MM.1S (cell line): Measurements from ENCODE around the gene NPC1L1.
A peak's percentile ranks its signal among the peaks of the same experiment; 100 is the strongest.

Experiments
- DNase-seq: peaks from one replicate; pipeline ENCODE4 v3.0.0-alpha.2; 2015
- H2AFZ ChIP-seq: fragments of 300-600 bp; sonication (generic); 2 replicates; pipeline ENCODE4 v1.6.0; 2016; ENCODE audit warnings: antibody characterized with exemption, low read length
- H3F3A ChIP-seq: fragments of 300-600 bp; sonication (generic); 2 replicates; pipeline ENCODE4 v1.6.1; 2016; ENCODE audit warnings: mild to moderate bottlenecking, antibody characterized with exemption, low read length, moderate library complexity, mixed read lengths; ENCODE audit not compliant: insufficient read depth
- H3K27ac ChIP-seq: fragments of 300-600 bp; sonication (generic); 2 replicates; pipeline ENCODE4 v1.5.1; 2016; ENCODE audit warnings: mild to moderate bottlenecking, low read length
- H3K27me3 ChIP-seq: fragments of 300-600 bp; sonication (generic); replicated peaks from 2 replicates; pipeline ENCODE4 v1.6.0; 2016; ENCODE audit warnings: low read length; ENCODE audit not compliant: insufficient read depth
- H3K36me3 ChIP-seq: fragments of 300-600 bp; sonication (generic); replicated peaks from 2 replicates; pipeline ENCODE4 v1.6.1; 2016; ENCODE audit warnings: mild to moderate bottlenecking, low read length, mixed read lengths; ENCODE audit not compliant: insufficient read depth
- H3K4me1 ChIP-seq: fragments of 300-600 bp; sonication (generic); 2 replicates; pipeline ENCODE4 v1.6.1; 2016; ENCODE audit warnings: low read length, mixed read lengths
- H3K4me2 ChIP-seq: fragments of 300-600 bp; sonication (generic); 2 replicates; pipeline ENCODE4 v1.6.0; 2016; ENCODE audit warnings: low read depth, low read length
- H3K4me3 ChIP-seq: fragments of 300-600 bp; sonication (generic); 2 replicates; pipeline ENCODE4 v1.5.1; 2016; ENCODE audit warnings: low read length, mixed read lengths
- H3K79me2 ChIP-seq: fragments of 300-600 bp; sonication (generic); 2 replicates; pipeline ENCODE4 v1.6.1; 2016; ENCODE audit warnings: mixed run types, low read length, mixed read lengths
- H3K9ac ChIP-seq: fragments of 300-600 bp; sonication (generic); 2 replicates; pipeline ENCODE4 v1.6.1; 2016; ENCODE audit warnings: low read length, mixed read lengths
- H3K9me2 ChIP-seq: fragments of 300-600 bp; sonication (generic); replicated peaks from 2 replicates; pipeline ENCODE4 v1.6.1; 2016; ENCODE audit warnings: mild to moderate bottlenecking, low read length, mixed read lengths; ENCODE audit not compliant: insufficient read depth
- H3K9me3 ChIP-seq: fragments of 300-600 bp; sonication (generic); replicated peaks from 2 replicates; pipeline ENCODE4 v1.6.1; 2016; ENCODE audit warnings: mild to moderate bottlenecking, low read length, mixed read lengths; ENCODE audit not compliant: insufficient read depth
- H4K20me1 ChIP-seq: fragments of 300-600 bp; sonication (generic); 2 replicates; pipeline ENCODE4 v1.6.1; 2016; ENCODE audit warnings: mild to moderate bottlenecking, low read length, moderate library complexity, mixed read lengths; ENCODE audit not compliant: insufficient read depth
- EZH2 ChIP-seq: fragments of 300-600 bp; sonication (generic); optimal IDR thresholded peaks from 2 replicates; pipeline ENCODE3; 2017; ENCODE audit warnings: low read depth, mild to moderate bottlenecking, antibody characterized with exemption, low read length, mixed read lengths
- EZH2phosphoT487 ChIP-seq: fragments of 300-600 bp; sonication (generic); IDR thresholded peaks from 2 replicates; pipeline ENCODE4 v1.6.1; 2018; ENCODE audit warnings: antibody characterized with exemption, low read length
- TF ChIP-seq, protein P1 (sequence below): fragments of 300-600 bp; sonication (generic); IDR thresholded peaks from 2 replicates; pipeline ENCODE4 v1.5.1; 2016; ENCODE audit warnings: antibody characterized with exemption, low read length, mixed read lengths

NPC1L1 gene

GRCh38 chr7:44583146-44583865 lies 42.2 kb upstream of the NPC1L1 start:
- H3F3A ChIP-seq, result peaks cover 14% of the 10 kb centered on the region
- peaks cover 5% of the 10 kb centered on the region; the same call in 1 of the 2 replicates for H3K4me1 ChIP-seq
- H3K27ac ChIP-seq, result peak overlapping the region; percentile 87; the same call in 1 of the 2 replicates
- peak overlapping the region; percentile 87; the same call in 1 of the 2 replicates for H3K9ac ChIP-seq
- no peaks in the 10 kb centered on the region for H3K9me2 ChIP-seq
- H3K4me3 ChIP-seq, result peak overlapping the region; percentile 71
- H4K20me1 ChIP-seq, result no peaks in the 10 kb centered on the region
- no peak for TF ChIP-seq EZH2phosphoT487
- no peak for TF ChIP-seq EZH2
- TF ChIP-seq, protein P1, sequence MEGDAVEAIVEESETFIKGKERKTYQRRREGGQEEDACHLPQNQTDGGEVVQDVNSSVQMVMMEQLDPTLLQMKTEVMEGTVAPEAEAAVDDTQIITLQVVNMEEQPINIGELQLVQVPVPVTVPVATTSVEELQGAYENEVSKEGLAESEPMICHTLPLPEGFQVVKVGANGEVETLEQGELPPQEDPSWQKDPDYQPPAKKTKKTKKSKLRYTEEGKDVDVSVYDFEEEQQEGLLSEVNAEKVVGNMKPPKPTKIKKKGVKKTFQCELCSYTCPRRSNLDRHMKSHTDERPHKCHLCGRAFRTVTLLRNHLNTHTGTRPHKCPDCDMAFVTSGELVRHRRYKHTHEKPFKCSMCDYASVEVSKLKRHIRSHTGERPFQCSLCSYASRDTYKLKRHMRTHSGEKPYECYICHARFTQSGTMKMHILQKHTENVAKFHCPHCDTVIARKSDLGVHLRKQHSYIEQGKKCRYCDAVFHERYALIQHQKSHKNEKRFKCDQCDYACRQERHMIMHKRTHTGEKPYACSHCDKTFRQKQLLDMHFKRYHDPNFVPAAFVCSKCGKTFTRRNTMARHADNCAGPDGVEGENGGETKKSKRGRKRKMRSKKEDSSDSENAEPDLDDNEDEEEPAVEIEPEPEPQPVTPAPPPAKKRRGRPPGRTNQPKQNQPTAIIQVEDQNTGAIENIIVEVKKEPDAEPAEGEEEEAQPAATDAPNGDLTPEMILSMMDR, result no peak
- peak overlapping the region; percentile 94 for H2AFZ ChIP-seq
- H3K36me3 ChIP-seq, result no peaks in the 10 kb centered on the region
- no peak for DNase-seq
- no peaks in the 10 kb centered on the region for H3K9me3 ChIP-seq
- H3K4me2 ChIP-seq, result peak overlapping the region; percentile 96
- H3K79me2 ChIP-seq, result peaks cover 34% of the 10 kb centered on the region
- H3K27me3 ChIP-seq, result no peaks in the 10 kb centered on the region

DNA sequence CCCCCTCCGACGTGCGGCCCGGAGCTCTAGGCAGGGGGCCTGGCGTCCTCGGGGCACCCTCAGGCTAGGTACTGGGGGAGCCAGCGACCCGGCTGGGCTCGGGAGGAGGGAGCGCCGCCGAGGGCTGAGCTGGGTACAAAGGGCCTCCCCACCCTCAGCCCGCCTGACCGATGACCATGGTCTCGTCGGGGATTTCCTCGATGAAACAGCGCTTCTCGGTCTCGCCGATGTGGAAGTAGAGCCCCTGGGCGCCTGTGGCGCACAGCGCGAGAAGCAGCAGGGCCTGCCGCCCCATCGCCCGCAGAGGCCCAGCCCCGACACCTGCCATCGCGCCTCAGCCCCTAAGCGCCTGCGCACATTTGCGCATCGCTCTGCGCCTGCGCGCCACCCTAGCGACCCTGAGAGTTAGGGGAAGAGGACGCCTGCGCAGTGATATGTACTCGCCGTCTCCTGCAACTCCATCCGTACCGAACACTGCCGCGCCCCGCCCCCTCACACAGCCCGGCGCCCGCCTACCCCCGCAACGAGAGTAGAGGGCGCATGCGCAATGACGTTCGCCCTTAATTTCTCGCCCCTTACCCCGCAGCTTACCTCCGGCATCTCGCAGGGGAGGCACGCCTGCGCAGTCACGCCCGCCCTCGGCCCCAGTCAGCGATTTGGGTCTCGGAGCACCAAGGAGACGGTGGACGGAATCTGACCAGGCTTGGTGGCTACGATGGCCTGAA lies 40.9 kb upstream of the NPC1L1 start, which contains the start of gene TMED4:
TMED4 (minus strand) TSS at position 353 of the 725 bp plus-strand sequence; CDS start at position 328, 25 bp downstream.
- DNase-seq, result peak; percentile 98
- Histone ChIP-seq H3K4me3 (peak within 1 kb of the TSS; percentile 96), H3K9me2 (no peaks in the 10 kb centered on the region), H3K79me2 (peaks cover 39% of the 10 kb centered on the region), H3K27me3 (no peaks in the 10 kb centered on the region), H3K36me3 (no peaks in the 10 kb centered on the region), H3K4me2 (peak within 1 kb of the TSS; percentile 96), H3K27ac (peak within 1 kb of the TSS; percentile 87), H3K4me1 (peaks cover 4% of the 10 kb centered on the region; the same call in 1 of the 2 replicates), H3K9me3 (no peaks in the 10 kb centered on the region), H2AFZ (peak within 1 kb of the TSS; percentile 94), H3F3A (peaks cover 14% of the 10 kb centered on the region), H3K9ac (peak within 1 kb of the TSS; percentile 97), H4K20me1 (no peaks in the 10 kb centered on the region)
- TF ChIP-seq EZH2 (no peak), EZH2phosphoT487 (no peak)
- TF ChIP-seq, protein P1, result no peak

DNA sequence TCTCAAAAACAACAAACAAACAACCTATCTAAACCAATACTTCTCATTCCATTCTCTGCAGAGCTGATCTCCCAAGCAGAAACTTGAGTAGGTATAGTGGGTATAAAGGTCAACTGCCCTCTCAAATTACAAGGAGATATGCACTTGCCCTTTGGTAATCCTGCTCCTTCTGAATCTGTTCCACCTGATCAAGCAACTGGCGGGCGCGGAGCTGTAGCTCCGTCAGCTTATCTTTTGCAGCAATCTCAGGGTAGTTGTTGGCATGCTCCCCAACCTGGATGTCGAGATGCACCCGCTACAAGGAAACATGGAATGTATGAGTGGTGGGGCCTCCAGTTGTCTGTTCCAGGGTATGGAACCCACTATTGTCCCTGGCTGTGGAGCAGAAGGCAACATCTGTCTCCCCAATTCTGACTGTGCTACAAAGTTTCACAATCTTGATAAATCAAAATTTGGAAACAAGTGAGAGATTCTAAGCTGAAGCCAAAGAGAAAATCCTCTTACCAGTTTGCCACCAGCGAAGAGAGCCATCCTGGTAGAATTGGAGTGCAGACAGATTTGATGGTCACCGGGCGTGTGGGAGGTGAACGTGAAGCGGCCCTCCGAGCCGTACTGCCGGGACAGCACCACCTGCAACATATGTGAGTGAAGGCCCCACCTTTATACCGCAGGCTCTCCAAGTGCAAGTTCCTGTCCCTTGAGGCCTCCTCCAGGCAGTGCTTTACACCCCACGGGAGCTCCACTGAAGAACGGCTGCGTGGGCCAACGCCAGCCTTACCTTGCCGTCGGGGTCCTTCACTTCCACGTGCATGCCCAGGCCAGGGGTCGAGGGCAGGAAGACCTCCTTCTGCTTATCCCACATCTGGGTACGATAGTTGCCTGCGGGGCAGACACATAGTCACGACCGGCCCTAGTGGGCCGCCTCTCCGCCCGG lies 40.1 kb upstream of the NPC1L1 start:
- H2AFZ ChIP-seq, result peak overlapping the region; percentile 66
- peaks cover 39% of the 10 kb centered on the region for H3K79me2 ChIP-seq
- TF ChIP-seq, protein P1, result no peak
- TF ChIP-seq EZH2 (no peak), EZH2phosphoT487 (no peak)
- H3K4me2 ChIP-seq, result peak overlapping the region; percentile 68
- peak overlapping the region; percentile 76 for H3K27ac ChIP-seq
- peak overlapping the region; percentile 96 for H3K4me3 ChIP-seq
- peaks cover 14% of the 10 kb centered on the region for H3F3A ChIP-seq
- no peaks in the 10 kb centered on the region for H3K36me3 ChIP-seq
- peaks cover 4% of the 10 kb centered on the region; the same call in 1 of the 2 replicates for H3K4me1 ChIP-seq
- peak; percentile 72 for DNase-seq
- H3K9me2 ChIP-seq, result no peaks in the 10 kb centered on the region
- no peaks in the 10 kb centered on the region for H3K27me3 ChIP-seq
- H4K20me1 ChIP-seq, result no peaks in the 10 kb centered on the region
- peak overlapping the region; percentile 97 for H3K9ac ChIP-seq
- H3K9me3 ChIP-seq, result no peaks in the 10 kb centered on the region
